NCI-H1105 (cell line): ENCODE results near the gene AUNIP.

Source experiments
- DNase-seq: peaks from one replicate; lab custom pipeline; 2025; lab: John Stamatoyannopoulos, UW

The AUNIP gene

DNA sequence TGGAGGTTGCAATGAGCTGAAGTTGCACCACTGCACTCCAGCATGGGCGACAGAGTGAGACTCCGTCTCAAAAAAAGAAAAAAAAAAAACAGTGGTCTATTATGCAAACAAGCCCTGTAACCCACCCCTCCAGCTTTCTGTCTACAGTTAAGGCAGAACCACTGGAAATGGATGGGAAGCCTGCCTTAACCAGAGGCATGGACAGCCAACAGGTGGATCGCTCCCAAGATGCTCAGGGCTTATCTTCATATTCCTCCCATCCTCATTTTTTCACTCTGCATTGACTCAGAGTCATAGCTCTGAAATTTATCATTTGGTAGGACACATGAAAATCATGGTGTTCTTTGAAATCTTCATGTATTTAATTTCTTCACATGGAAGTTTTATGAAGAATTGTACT, 30.8 kb downstream of the AUNIP start:
- DNase-seq, result no peak

DNA sequence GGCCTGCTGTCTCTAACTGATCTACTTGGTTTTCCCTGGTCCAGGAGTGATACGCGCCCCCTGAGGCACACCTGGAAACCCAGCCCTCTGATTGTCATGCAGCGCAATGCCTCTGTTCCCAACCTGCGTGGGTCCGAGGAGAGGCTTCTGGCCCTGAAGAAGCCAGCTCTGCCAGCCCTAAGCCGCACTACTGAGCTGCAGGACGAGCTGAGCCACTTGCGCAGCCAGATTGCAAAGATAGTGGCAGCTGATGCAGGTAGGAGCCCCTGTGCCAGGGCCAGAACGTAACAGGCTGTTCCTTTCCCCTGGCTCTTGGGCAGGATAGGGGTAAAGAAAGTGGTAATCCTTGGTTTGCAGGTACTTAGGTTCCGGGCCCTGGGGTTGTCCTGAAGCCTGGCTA, 32.7 kb downstream of the AUNIP start:
- no peak for DNase-seq

- DNase-seq, result no peak
These were observed 33.7 kb downstream of the AUNIP start for GRCh38 chr1:25825605-25826004.

GRCh38 chr1:25821630-25822091, 37.6 kb downstream of the AUNIP start:
- no peak for DNase-seq

DNA sequence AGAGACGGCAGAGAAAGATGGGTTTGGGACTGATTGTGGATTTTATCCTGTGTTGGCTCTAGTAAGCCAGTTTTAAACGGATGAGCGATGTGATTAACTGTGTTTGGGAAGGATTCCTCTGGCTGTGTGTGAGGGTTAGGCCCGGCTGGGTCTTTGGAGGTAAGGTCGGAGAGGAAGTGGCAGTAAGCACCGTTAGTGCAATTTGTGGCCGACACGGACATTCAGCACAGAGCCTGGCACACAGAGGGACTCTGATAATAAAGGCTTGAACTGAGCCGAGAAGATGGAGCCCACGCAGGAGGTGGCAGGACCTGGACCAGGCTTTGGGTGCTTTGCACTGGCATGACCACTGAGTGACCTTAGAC, 38.2 kb downstream of the AUNIP start:
- DNase-seq, result no peak

DNA sequence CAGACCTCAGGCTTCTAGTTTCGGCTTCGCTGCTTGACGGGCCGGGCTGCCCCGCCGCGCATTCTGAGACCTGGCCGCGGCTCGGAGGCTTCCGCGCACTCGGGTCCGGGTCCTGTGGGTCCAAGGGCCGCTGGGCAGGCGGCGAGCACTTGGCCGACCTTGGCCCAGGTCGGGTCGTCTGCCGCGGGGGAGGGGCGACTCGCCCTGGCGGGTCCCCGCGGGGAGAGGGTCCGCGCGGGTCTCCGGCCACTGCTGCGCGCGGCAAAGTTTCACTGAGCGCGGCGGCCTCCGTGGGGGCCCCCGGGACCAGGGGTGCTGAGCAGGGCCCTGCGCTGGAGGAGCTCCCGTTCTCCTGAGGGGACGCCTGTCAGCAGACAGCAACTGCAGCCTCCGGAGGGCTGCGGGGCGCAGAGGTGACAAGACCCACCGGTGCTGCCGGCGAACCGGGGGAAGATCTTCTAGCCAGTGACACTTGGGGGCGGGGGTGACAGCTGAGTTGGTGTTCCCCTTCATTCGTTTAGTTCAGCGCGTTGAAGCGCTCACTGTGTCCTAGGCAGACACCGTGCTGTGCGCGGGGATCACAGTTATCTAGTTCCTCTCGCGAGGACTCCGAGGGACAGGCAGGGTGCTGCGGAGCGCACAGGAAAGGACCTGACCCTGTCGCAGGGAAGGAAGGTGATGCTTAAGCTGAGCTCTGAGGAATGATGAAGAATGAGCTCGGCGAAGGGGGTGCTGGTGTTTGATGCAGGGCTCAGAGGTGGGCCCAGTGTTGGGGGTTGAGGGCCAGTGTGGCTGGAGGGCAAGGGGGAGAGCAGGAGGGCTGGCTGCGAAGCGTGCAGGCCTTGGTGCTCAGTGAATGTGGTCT, 38.8 kb downstream of the AUNIP start:
- DNase-seq, result no peak

- DNase-seq, result peak; percentile 86
These were observed 39.6 kb downstream of the AUNIP start, which contains the start of gene MTFR1L for GRCh38 chr1:25819491-25820246. Gene MTFR1L (plus strand): TSS chr1:25819954. CDS start chr1:25823105, 3,151 bp downstream.

GRCh38 chr1:25818569-25818968, 40.7 kb downstream of the AUNIP start:
- DNase-seq, result no peak

GRCh38 chr1:25817840-25818501, 41.3 kb downstream of the AUNIP start:
- peak; percentile 22 for DNase-seq

- DNase-seq, result no peak
These were observed 43.0 kb downstream of the AUNIP start for GRCh38 chr1:25816112-25816718.

DNA sequence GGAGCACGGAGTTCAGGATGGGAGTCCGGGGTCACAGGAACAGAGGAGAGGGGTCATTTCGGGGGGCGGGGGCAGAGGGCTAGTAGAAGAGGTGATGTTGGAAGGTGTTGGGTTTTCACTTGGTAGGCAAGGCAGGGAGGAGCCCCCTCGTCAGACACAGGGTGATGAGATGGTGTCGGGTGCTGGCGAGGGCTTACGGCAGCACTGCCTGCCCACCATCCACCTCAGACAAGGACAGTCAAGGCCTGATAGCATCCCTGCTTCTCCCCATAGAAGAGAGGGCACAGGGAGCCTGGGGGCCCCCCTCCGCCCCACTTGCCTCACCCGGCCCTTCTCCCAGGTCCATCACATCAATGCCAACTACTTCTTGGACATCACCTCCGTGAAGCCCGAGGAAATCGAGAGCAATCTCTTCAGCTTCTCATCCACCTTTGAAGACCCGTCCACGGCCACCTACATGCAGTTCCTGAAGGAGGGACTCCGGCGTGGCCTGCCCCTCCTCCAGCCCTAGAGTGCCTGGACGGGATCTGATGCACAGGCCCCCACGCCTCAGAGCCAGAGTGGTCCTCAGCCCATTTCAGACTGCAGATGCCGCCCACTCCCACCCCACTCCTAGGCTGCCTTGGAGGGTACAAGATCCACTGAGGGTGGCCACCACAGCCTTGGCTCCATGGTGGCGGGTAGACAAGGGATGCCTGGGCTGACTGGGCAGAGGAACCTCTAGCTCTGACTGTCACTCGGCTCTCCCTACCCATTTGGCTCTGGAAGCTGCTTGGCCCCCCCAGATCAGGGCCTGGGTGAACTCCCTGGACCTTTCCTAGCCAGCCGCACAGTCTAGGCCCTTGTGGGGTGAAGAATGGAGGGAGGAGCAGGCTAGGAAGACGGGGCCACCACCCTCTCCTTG, 43.8 kb downstream of the AUNIP start:
- no peak for DNase-seq

DNA sequence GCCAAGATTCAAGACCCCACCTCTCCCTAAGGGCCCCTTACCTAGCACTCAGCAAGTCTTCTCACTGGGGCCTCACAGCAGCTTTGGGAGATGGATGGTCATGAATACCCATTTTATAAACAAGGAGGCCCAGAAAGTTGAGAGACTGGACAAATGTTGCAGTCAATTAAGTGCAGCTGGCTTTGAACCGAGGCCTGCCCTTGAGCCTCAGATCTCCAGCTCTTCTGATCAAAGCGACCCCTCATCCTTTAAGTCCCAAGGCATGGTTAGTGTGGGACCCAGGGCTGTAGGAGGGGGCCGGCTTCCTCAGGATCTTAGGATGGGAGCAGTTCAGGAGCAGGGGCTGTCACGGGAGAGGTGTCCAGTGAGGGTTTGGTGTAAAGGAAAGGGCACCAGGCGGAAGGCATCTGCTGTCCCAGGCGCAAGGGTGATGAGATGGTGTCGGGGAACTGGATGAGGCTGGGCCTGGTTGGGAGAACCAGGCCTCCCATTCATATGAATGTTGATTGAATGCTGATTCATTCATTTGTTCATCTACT, 44.6 kb downstream of the AUNIP start:
- no peak for DNase-seq

DNA sequence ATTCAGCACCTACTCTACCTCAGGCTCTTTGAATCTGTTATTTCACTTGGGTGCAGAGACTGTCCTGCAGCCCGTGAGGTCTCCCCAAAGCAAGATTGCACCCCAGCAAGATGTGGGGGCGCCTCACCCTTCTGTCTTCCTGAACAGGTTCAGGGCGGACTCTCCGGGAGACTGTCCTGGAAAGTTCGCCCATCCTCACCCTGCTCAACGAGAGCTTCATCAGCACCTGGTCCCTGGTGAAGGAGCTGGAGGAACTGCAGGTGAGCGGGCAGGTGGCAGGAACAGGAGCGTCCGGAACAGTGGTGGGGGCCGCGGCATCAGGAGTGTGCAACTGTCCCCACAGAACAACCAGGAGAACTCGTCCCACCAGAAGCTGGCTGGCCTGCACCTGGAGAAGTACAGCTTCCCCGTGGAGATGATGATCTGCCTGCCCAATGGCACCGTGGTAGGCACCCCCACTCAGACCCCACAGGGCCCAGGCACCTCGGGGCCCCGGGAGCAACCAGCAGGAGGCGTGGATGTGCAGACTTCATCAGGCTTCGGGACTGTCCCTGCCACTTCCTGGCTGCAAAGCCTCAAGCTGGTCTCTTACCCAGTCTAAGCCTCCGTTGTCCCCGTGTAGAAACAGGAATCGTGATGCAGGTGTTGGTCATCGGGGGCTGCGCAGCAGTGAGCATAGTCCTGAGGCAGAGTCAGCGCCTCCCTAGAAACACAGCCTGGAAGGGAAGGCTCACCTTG, 45.4 kb downstream of the AUNIP start:
- no peak for DNase-seq

DNA sequence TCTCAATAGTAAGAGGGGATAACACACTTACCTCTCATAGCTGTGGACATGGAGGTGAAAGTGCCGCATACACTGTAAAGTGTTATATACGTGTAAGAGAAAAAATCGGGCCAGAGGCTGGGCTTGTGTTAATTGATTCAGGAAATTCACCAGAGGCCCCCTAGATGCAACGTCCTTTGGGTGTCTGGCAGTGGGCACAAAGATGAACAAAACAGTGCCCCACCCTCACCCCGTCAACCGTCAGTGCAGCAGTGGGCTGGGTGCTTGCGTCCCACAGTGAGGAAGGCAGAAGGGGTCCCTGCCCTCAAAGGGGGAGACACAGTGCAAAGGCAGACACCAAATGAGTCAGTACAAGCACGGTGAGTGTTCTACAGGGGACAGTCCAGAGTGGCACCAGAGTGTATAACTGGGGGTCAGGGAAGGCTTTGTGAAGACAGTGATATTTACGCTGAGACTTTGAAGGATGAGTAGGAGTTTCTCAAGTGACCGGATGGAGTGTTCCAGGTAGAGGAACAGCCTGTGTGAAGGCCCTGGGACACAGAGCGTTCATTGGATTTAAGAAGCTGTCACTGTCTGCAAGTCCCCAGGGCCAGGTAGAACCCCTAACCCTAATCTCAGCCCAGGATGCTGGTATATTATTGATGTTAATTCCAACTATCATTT, 46.1 kb downstream of the AUNIP start:
- no peak for DNase-seq

- DNase-seq, result no peak
These were observed 47.7 kb downstream of the AUNIP start for GRCh38 chr1:25811384-25812082.

- peak; percentile 31 for DNase-seq
These were observed 48.6 kb downstream of the AUNIP start for GRCh38 chr1:25810341-25811299.

DNA sequence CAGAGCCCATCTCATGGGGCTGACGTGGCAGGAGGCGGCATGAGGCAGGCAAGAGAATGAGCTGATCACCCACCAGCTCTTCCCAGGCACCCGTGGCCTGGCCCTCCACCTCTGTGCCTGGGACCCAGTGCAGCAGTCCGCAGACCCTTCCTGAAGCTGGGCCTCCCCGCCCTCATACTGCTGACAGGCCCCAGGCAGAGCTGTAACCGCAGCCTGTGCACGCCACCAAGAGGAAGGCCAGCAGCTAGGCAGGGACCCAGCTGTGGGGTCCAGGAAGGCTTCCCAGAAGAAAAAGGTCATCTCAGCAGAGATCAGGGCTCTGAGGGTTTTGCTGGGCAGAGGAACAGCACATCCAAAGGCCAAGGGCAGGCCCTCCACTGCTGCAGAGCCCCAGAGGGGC, 49.3 kb downstream of the AUNIP start:
- no peak for DNase-seq
